ENCODE measurements around the gene ADAMTS16.

- TF ChIP-seq CTCF (IDR thresholded peaks at IDR 0.05; ENCODE audit: extremely low read depth in 1 of 2, insufficient read depth in 1 of 2, low read depth in 1 of 2, low read length in 2 of 2) (no peak), POLR2A (IDR thresholded peaks at IDR 0.05; ENCODE audit: low read depth, low read length) (no peak), MYC (IDR thresholded peaks at IDR 0.05; ENCODE audit: low read depth, low read length) (no peak)
These were observed 6.5 kb downstream of the ADAMTS16 start for GRCh38 chr5:5146530-5147160.

All from endothelial cell of umbilical vein (primary cell).